Measurements from ENCODE around the gene GNAI3.

GNAI3 gene

GRCh38 chr1:109567877-109568672 is 19.7 kb downstream of the GNAI3 start:
- DNase-seq (ENCODE audit: low spot score), result no peak
- no peak for TF ChIP-seq CTCF (IDR thresholded peaks at IDR 0.05; ENCODE audit: extremely low read depth, missing control alignments)

- no peak for TF ChIP-seq CTCF (IDR thresholded peaks at IDR 0.05; ENCODE audit: extremely low read depth, missing control alignments)
- DNase-seq (ENCODE audit: low spot score), result no peak
Observed at GRCh38 chr1:109569323-109569722, 20.9 kb downstream of the GNAI3 start.

- DNase-seq (ENCODE audit: low spot score), result no peak
- TF ChIP-seq CTCF (IDR thresholded peaks at IDR 0.05; ENCODE audit: extremely low read depth, missing control alignments), result no peak
Observed at GRCh38 chr1:109570414-109570813, 22.0 kb downstream of the GNAI3 start.

- DNase-seq (ENCODE audit: low spot score), result no peak
- TF ChIP-seq CTCF (IDR thresholded peaks at IDR 0.05; ENCODE audit: extremely low read depth, missing control alignments), result no peak
Observed at GRCh38 chr1:109573785-109574184, 25.4 kb downstream of the GNAI3 start.

- DNase-seq (ENCODE audit: low spot score), result no peak
- no peak for TF ChIP-seq CTCF (IDR thresholded peaks at IDR 0.05; ENCODE audit: extremely low read depth, missing control alignments)
Observed at GRCh38 chr1:109578947-109579443, 30.6 kb downstream of the GNAI3 start.

GRCh38 chr1:109579491-109579890 is 31.1 kb downstream of the GNAI3 start:
- no peak for TF ChIP-seq CTCF (IDR thresholded peaks at IDR 0.05; ENCODE audit: extremely low read depth, missing control alignments)
- DNase-seq (ENCODE audit: low spot score), result no peak

- no peak for TF ChIP-seq CTCF (IDR thresholded peaks at IDR 0.05; ENCODE audit: extremely low read depth, missing control alignments)
- no peak for DNase-seq (ENCODE audit: low spot score)
Observed at GRCh38 chr1:109582021-109582420, 33.6 kb downstream of the GNAI3 start.

Data from GM20000 (cell line).